Karpas-422 (cell line): ENCODE results near the gene RPP40. TPM values are rescaled to one million over a fixed set of nuclear protein-coding genes. Genes with fewer than 3 reads are reported as not detected.

Experiments
- DNase-seq: peaks from one replicate; pipeline ENCODE4 v3.0.0-alpha.2; 2015
- H2AFZ ChIP-seq: fragments of 200-600 bp; sonication (generic); 2 replicates; pipeline ENCODE4 v1.6.1; 2014; ENCODE audit warnings: antibody characterized with exemption, low read length, mixed read lengths
- H3K27ac ChIP-seq: fragments of 200-600 bp; sonication (generic); 2 replicates; pipeline ENCODE4 v1.5.1; 2014; ENCODE audit warnings: mild to moderate bottlenecking, low read length, moderate library complexity
- H3K27me3 ChIP-seq: fragments of 200-600 bp; sonication (generic); 2 replicates; pipeline ENCODE4 v1.6.1; 2014; ENCODE audit warnings: low read length, mixed read lengths
- H3K36me3 ChIP-seq: fragments of 200-600 bp; sonication (generic); 2 replicates; pipeline ENCODE4 v1.6.1; 2014; ENCODE audit warnings: low read length, mixed read lengths; ENCODE audit not compliant: insufficient read depth
- H3K4me1 ChIP-seq: fragments of 200-600 bp; sonication (generic); 2 replicates; pipeline ENCODE4 v1.6.1; 2014; ENCODE audit warnings: mild to moderate bottlenecking, low read length, mixed read lengths
- H3K4me2 ChIP-seq: fragments of 200-600 bp; sonication (generic); 2 replicates; pipeline ENCODE4 v1.6.1; 2014; ENCODE audit warnings: low read length, low read depth, mild to moderate bottlenecking; ENCODE audit not compliant: poor library complexity, severe bottlenecking
- H3K4me3 ChIP-seq: fragments of 200-600 bp; sonication (generic); 2 replicates; pipeline ENCODE4 v1.5.1; 2014; ENCODE audit warnings: mild to moderate bottlenecking, antibody characterized with exemption, low read length, mixed read lengths
- H3K79me2 ChIP-seq: fragments of 200-600 bp; sonication (generic); 2 replicates; pipeline ENCODE4 v1.6.1; 2014; ENCODE audit warnings: mild to moderate bottlenecking, low read length, mixed read lengths
- H3K9ac ChIP-seq: fragments of 200-600 bp; sonication (generic); 2 replicates; pipeline ENCODE4 v1.6.0; 2014; ENCODE audit warnings: low read length
- H3K9me2 ChIP-seq: fragments of 200-600 bp; sonication (generic), shearing (Covaris generic); replicated peaks from 2 replicates; pipeline ENCODE4 v1.6.0; 2014; ENCODE audit warnings: mild to moderate bottlenecking, low read length, moderate library complexity; ENCODE audit not compliant: insufficient read depth
- H3K9me3 ChIP-seq: fragments of 300-700, 200-600 bp; sonication (generic); 2 replicates; pipeline ENCODE4 v1.6.1; 2014; ENCODE audit warnings: low read length, mixed read lengths
- H4K20me1 ChIP-seq: fragments of 200-600 bp; sonication (generic); 2 replicates; pipeline ENCODE4 v1.6.1; 2014; ENCODE audit warnings: mild to moderate bottlenecking, antibody characterized with exemption, low read length, low read depth; ENCODE audit not compliant: insufficient read depth
- total RNA-seq: library from RNA; depleted of rRNA; stranded (reverse); fragments of >200 nt; shearing (Covaris generic); gene quantifications from 2 replicates; pipeline ENCODE4 v1.2.3, GENCODE V29; 2014; ENCODE audit warnings: low replicate concordance

RPP40 gene
- total RNA-seq, 1 experiment from 2014 or later, result 30.3 TPM

- Histone ChIP-seq H3K4me1 (no peaks in the 10 kb centered on the region), H3K27ac (no peak overlapping the region), H3K9me3 (no peaks in the 10 kb centered on the region), H3K4me2 (no peak overlapping the region), H3K9me2 (no peaks in the 10 kb centered on the region), H3K36me3 (no peaks in the 10 kb centered on the region), H3K27me3 (no peaks in the 10 kb centered on the region), H4K20me1 (no peaks in the 10 kb centered on the region), H3K9ac (no peak overlapping the region), H3K4me3 (no peak overlapping the region), H2AFZ (no peak overlapping the region), H3K79me2 (no peaks in the 10 kb centered on the region)
- no peak for DNase-seq
Measured at GRCh38 chr6:4965562-4966389, 38.1 kb downstream of the RPP40 start.

GRCh38 chr6:4964675-4965561 lies 38.9 kb downstream of the RPP40 start:
- H3K4me1 ChIP-seq, result no peaks in the 10 kb centered on the region
- H3K4me2 ChIP-seq, result no peak overlapping the region
- no peak for DNase-seq
- no peaks in the 10 kb centered on the region; the same call in 1 of the 2 replicates for H4K20me1 ChIP-seq
- H3K9me2 ChIP-seq, result no peaks in the 10 kb centered on the region
- no peaks in the 10 kb centered on the region for H3K36me3 ChIP-seq
- H2AFZ ChIP-seq, result no peak overlapping the region
- no peaks in the 10 kb centered on the region for H3K9me3 ChIP-seq
- H3K4me3 ChIP-seq, result no peak overlapping the region
- no peaks in the 10 kb centered on the region for H3K79me2 ChIP-seq
- no peaks in the 10 kb centered on the region for H3K27me3 ChIP-seq
- no peak overlapping the region for H3K9ac ChIP-seq
- H3K27ac ChIP-seq, result no peak overlapping the region

DNA sequence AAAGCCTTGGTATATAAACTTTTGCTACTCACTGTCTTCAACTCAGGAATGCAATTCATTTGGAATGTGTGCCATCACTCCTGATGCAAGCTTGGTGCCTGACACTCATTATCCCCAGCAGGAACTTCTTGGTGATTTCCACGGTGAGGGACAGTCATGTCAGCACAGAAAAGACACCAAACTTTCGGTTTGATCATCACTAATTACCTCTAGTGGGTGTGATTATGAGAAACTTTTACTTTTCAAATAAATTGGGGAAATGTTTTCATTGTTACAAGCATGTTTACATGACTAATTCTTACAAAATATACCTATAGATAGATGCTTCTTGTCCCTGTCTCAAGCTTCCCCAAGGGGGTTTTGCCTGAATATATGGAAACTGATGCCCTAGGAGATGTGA lies 40.9 kb downstream of the RPP40 start:
- no peaks in the 10 kb centered on the region for H3K79me2 ChIP-seq
- H3K4me1 ChIP-seq, result no peaks in the 10 kb centered on the region
- H3K9me2 ChIP-seq, result no peaks in the 10 kb centered on the region

DNA sequence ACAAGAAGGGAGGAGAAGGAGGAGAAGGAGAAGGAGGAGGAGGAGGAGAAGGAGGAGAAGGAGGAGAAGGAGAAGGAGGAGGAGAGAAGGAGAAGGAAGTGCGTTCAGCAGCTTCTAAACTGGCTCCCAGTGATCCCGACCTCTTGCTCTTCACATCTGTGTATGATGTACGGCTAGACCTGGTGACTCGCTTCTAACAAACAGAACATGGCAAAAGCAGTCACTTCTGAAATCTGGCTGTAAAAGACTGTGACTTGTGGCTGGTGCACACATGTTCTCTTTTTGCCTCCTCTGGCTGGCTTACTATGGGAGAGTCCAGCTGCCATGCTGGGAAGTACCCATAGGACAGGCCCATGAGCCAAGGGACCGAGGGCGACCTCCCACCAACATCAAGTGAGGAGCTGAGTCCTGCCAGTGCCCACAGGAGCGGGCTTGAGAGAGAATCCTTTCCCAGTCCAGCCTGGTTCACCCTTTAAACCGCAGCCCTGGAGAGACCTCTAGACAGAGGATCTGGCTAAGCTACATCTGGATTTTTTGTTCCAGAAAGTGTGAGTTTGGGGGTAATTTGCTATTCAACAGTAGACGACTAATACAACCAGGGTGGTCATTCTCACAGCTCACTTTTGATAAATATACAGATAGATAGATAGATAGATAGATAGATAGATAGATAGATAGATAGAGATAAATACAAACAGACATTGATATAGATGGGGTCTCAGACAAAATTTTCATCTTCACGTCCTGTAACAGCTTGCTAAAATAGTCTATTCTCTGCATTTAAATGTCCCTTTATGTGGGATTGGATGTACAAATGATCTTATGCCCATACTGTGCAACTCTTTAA lies 42.3 kb downstream of the RPP40 start:
- H3K27ac ChIP-seq, result no peak overlapping the region
- no peak for DNase-seq
- no peaks in the 10 kb centered on the region for H3K36me3 ChIP-seq
- H3K4me1 ChIP-seq, result no peaks in the 10 kb centered on the region
- H2AFZ ChIP-seq, result no peak overlapping the region
- H3K9ac ChIP-seq, result no peak overlapping the region
- H3K27me3 ChIP-seq, result no peaks in the 10 kb centered on the region
- no peaks in the 10 kb centered on the region for H3K79me2 ChIP-seq
- no peak overlapping the region for H3K4me2 ChIP-seq
- H3K9me3 ChIP-seq, result no peaks in the 10 kb centered on the region
- H3K9me2 ChIP-seq, result no peaks in the 10 kb centered on the region
- H4K20me1 ChIP-seq, result no peaks in the 10 kb centered on the region; the same call in 1 of the 2 replicates
- no peak overlapping the region for H3K4me3 ChIP-seq

More for the DNA sequence above, 40.9 kb downstream of the RPP40 start:
- Histone ChIP-seq H3K4me3 (no peak overlapping the region), H3K9me3 (no peaks in the 10 kb centered on the region), H3K27ac (no peak overlapping the region), H3K36me3 (no peaks in the 10 kb centered on the region), H4K20me1 (no peaks in the 10 kb centered on the region; the same call in 1 of the 2 replicates), H2AFZ (no peak overlapping the region), H3K9ac (no peak overlapping the region), H3K4me2 (no peak overlapping the region), H3K27me3 (no peaks in the 10 kb centered on the region)
- DNase-seq, result no peak

GRCh38 chr6:4958624-4959023 lies 45.2 kb downstream of the RPP40 start:
- no peak overlapping the region for H3K27ac ChIP-seq
- no peaks in the 10 kb centered on the region for H3K27me3 ChIP-seq
- H4K20me1 ChIP-seq, result no peaks in the 10 kb centered on the region; the same call in 1 of the 2 replicates
- H3K4me2 ChIP-seq, result no peak overlapping the region
- H2AFZ ChIP-seq, result no peak overlapping the region
- H3K36me3 ChIP-seq, result no peaks in the 10 kb centered on the region
- no peak overlapping the region for H3K4me3 ChIP-seq
- no peaks in the 10 kb centered on the region for H3K79me2 ChIP-seq
- no peaks in the 10 kb centered on the region for H3K4me1 ChIP-seq
- H3K9me2 ChIP-seq, result no peaks in the 10 kb centered on the region
- no peak overlapping the region for H3K9ac ChIP-seq
- no peaks in the 10 kb centered on the region for H3K9me3 ChIP-seq
- DNase-seq, result no peak

DNA sequence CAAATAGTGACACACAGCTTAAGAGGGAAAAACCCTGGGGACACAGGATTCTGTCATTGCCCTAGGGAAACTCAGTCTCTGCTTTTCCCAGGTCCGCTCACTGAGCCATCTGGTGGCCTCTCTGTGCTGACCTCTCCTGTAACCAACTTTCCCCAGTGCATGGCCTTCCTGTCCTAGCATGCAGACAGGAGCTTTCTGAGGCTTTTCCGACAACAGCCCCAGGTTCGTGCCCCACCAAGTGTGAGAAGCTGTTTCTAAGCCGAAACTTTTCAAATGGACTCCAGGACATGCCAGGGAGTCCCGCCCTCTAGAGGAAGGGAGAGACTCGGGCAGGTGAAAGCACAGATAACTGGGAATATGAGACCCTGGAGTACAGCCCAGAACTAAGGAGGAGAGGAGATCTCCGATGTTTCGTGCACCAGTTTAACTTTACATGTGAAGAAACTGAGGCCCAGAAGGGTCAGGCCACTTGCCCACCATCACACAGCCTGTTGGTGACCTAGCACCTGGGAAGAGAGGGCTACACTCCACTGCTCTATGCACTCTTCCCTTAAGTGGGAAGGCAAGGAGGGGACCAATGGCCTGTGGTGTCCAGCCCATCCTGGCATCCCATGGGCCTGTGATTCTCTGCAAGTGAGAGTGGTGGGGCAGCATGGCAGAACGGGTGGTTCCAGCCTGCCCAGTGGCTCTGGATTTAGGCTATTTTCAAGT lies 46.2 kb downstream of the RPP40 start:
- Histone ChIP-seq H4K20me1 (no peaks in the 10 kb centered on the region; the same call in 1 of the 2 replicates), H3K79me2 (no peaks in the 10 kb centered on the region), H3K9ac (no peak overlapping the region), H3K27ac (no peak overlapping the region), H3K4me2 (no peak overlapping the region), H3K9me2 (no peaks in the 10 kb centered on the region), H3K9me3 (no peaks in the 10 kb centered on the region), H3K4me1 (no peaks in the 10 kb centered on the region), H2AFZ (no peak overlapping the region), H3K27me3 (no peaks in the 10 kb centered on the region), H3K36me3 (no peaks in the 10 kb centered on the region), H3K4me3 (no peak overlapping the region)
- no peak for DNase-seq

GRCh38 chr6:4956625-4957024 lies 47.2 kb downstream of the RPP40 start:
- Histone ChIP-seq H3K9me2 (no peaks in the 10 kb centered on the region), H3K27ac (no peak overlapping the region), H3K4me3 (no peak overlapping the region), H2AFZ (no peak overlapping the region), H3K4me2 (no peak overlapping the region), H3K79me2 (no peaks in the 10 kb centered on the region), H3K27me3 (no peaks in the 10 kb centered on the region), H3K9ac (no peak overlapping the region), H4K20me1 (no peaks in the 10 kb centered on the region; the same call in 1 of the 2 replicates), H3K9me3 (no peaks in the 10 kb centered on the region), H3K4me1 (no peaks in the 10 kb centered on the region), H3K36me3 (no peaks in the 10 kb centered on the region)
- DNase-seq, result no peak
